Testis (tissue), 2 donors: ENCODE measurements around the gene ERBB4.

ENCODE experiments used
- POLR2A ChIP-seq: fragments of 450-650 bp; IDR thresholded peaks from one replicate; pipeline ENCODE4 v1.6.1; 2017; ENCODE audit warnings: antibody characterized with exemption, mild to moderate bottlenecking, moderate library complexity
- TF ChIP-seq, protein P1 (sequence below), 3 experiments: fragments of 450-650 bp in 2 of 3; fragments of 200-600 bp in 1 of 3; sonication (generic) in 1 of 3; IDR thresholded peaks; one replicate each; pipeline ENCODE4 v1.5.1; 2016 to 2019; ENCODE audit warnings: antibody characterized with exemption in 3 of 3, mild to moderate bottlenecking in 2 of 3, moderate library complexity in 1 of 3

DNA sequence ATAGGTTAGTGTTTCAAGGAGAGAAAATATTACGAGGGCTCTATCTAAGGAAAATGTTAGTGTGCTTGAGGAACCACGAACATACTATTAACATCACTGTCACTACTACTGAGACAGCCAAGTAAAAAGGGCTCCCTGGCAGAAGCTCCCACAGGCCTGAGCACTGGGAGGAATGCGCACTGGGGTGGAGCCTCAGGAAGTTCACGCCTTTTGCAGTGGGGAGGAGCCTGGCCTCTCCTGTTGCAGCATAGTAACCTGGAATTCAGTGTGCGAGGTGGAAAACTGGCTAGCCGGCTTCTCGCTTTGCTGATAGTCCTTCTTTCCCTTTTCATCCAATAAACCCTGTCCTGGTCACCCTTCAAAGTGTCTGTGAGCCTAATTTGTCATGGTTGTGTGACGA is 250.3 kb downstream of the ERBB4 start:
- TF ChIP-seq, protein P1, sequence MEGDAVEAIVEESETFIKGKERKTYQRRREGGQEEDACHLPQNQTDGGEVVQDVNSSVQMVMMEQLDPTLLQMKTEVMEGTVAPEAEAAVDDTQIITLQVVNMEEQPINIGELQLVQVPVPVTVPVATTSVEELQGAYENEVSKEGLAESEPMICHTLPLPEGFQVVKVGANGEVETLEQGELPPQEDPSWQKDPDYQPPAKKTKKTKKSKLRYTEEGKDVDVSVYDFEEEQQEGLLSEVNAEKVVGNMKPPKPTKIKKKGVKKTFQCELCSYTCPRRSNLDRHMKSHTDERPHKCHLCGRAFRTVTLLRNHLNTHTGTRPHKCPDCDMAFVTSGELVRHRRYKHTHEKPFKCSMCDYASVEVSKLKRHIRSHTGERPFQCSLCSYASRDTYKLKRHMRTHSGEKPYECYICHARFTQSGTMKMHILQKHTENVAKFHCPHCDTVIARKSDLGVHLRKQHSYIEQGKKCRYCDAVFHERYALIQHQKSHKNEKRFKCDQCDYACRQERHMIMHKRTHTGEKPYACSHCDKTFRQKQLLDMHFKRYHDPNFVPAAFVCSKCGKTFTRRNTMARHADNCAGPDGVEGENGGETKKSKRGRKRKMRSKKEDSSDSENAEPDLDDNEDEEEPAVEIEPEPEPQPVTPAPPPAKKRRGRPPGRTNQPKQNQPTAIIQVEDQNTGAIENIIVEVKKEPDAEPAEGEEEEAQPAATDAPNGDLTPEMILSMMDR (IDR thresholded peaks at IDR 0.05): no peak
- no peak for TF ChIP-seq POLR2A
